HG03521 (cell line): ENCODE results near the gene PLAGL2.

Source experiments
- ATAC-seq: cut with Tn5 transposase; IDR thresholded peaks from one replicate; pipeline ENCODE4 v1.9.1; 2021; ENCODE audit warnings: mild to moderate bottlenecking, moderate library complexity; ENCODE audit not compliant: unreplicated experiment

Gene PLAGL2

DNA sequence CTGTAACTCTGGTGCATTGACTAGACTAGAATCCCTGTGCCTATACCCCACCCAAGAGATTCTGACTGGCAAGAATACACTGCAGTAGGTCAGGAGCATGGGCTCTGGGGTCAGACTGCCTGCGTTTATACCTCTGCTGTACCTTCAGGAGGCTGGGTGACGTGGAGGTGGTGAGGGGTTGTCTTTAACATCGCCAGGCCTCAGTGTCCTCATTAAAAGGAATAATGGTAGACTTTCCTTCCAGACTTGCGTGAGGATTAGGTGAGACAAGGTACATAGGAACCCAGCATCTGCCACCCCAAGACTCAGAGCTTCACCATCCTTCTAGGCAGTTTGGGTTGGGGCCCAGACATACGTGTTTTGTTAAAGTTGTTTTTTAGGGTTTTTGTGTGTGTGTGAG, 53.8 kb downstream of the PLAGL2 start:
- no peak for ATAC-seq

DNA sequence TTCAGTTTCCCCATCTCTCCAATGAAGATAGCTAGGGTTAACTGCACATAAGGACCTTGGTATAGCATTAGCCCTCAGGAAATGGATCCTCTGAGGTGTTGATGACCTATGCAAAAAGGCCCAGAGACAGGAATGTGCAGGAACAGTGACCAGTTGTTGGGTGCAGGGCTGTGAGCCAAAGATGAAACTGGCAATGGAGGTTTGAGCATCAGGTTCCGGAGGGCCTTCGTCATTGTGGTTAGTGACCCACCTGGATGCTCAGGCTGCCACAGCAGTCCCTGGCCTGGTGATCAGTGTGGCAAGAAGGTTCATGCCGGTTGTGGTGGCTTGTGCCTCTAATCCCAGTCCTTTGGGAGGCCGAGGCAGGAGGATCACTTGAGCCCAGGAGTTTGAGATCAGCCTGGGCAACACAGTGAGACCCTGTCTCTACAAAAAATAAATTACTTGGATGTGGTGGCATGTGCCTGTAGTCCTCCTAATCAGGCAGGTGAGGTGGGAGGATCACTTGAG, 54.3 kb downstream of the PLAGL2 start:
- ATAC-seq = no peak

DNA sequence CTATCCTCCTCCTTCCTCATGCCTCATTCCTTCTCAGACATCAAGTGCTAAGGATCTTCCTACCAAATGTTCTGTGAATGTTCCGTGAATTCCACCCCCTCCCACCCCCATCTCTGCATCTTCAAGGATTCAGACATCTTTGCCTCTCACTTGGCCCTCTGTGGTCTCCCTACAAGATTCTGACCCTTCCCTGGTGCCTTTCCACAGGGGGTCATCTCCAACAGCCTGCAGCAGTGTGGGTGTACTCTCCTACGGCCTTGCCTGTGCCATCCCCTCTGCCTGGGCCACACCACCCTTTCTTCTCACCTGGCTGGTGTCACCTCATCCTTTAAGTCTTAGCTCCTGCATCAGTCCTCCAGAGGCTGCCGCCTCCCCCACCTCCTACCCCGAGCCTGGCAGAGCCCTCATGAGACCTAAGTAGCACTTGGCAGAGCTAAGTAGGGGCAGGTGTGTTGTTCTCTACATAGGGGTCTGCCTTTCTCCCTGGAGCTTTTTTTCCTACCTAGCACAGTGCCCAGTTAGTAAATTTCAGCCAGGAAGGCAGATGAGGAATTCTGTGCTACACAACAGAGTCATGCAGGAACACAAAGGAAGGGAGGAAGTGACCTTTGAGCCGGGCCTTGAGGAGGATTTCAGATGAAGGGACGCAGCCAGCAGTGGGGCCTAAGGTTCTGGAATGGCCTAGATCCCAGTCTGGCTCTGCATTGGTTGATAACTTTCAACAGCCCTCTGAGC, 55.0 kb downstream of the PLAGL2 start:
- ATAC-seq = no peak

DNA sequence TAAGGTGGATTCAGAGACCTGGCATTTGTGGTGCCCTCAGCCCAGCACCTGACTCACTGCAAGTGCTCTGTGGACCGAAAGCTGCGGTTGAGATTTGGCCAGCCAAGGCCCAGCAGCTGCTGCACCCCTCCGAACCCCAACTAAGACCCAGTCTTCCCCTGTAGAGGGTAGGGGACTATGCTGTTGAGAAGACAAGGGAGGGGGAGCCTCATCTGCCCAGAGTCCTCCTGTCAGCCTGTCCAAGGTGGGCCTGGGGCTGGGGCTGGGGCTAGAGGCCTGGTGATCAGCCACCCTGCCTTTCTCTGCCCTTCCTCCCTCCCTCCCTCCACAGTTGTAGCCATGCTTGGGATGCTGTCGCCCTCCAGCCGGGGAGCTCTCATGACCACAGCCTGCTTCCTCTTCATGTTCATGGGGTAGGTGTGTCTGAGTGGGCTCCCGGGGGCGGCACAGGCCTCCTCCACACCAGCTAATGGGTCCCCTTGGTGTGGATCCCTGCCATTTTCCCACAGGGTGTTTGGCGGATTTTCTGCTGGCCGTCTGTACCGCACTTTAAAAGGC, 57.2 kb downstream of the PLAGL2 start:
- no peak for ATAC-seq

DNA sequence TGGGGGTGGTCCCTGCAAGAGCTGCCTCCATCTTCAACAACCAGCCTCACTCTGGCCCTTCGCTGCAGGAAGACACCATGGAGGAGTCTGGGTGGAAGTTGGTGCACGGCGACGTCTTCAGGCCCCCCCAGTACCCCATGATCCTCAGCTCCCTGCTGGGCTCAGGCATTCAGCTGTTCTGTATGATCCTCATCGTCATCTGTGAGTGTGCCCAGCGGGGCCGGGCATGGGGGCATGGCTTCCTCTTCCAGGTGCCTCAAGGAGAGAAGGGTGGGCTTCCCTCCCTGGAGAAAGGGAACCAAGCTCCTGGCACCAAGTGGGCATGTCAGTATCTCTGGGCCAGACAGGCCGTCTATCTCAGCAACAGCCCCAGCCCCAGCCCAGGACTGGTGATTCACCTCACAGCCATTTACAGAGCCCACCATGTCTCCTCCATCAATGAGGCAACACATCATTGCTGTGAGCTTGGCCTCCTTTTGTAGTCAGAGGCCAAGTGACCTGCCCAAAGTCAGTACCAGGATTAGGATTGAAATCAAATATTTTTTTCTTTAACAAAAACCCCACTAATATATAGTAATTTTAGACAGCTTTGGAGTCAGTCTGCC, 57.9 kb downstream of the PLAGL2 start:
- no peak for ATAC-seq

DNA sequence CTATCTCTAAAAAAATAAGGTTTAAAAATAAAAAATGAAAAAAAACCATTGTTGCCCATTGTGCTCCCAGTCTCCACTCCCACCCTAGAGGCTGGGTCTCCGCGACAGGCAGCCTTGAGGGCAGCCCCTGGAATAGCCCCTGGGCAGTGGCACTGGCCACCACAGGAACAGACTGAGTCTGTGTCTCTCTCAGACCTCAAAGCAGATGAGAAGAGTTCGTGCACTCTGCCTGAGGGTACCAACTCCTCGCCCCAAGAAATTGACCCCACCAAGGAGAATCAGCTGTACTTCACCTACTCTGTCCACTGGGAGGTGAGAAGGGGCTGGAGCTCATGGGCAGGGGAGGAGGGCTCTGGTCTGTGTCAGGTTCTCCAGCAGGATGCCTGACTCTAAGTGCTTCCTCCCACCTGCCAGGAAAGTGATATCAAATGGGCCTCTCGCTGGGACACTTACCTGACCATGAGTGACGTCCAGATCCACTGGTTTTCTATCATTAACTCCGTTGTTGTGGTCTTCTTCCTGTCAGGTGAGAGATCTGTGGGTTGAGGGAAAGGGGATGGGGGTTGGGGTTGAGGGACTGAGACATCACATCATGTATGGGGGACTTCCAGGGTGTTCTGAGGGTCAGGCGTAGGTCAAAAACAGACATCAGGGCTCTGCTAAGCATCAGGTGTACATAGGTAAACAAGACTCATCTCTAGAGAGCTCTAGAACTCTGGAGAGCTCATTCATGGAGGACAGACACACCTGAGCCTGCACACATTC, 62.5 kb downstream of the PLAGL2 start:
- no peak for ATAC-seq

DNA sequence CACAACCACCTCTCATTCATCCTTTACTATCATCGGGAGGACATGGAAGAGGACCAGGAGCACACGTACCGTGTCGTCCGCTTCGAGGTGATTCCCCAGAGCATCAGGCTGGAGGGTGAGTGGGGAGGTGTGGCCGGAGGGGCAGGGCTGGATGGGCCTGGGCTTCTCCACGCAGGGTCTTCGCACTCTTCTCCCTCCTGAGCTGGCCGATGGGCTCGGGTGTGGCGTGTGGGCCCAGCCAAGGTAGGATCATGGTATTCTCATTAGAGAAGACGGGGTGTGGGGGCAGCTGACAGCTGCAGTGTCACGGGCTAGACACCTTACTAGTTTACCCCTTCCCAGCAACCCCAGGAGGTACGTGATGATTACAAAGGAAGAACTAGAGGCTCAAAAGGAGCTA, 64.6 kb downstream of the PLAGL2 start:
- ATAC-seq = no peak
